ENCODE measurements around the gene ROBO4.

Gene ROBO4

GRCh38 chr11:124839128-124839971 lies 58.3 kb downstream of the ROBO4 start:
- DNase-seq = no peak

DNA sequence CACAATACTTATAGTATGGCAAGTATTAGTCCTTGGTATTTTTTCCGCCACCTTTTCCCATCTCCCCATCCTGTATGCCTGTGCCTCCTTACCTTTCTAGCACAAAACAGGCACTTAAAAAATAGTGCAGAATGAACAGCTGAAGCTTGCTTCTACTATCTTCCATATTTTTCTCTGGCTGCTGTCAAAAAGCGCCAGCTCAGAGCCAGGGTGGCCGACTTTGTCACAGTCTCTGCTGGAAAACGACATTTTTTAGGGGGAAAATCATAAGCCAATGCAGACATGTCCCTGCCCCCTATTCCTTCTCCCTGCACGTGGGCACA lies 58.9 kb downstream of the ROBO4 start:
- no peak for DNase-seq

GRCh38 chr11:124837491-124837856 lies 60.2 kb downstream of the ROBO4 start:
- DNase-seq = peak; percentile 64 to 85

DNA sequence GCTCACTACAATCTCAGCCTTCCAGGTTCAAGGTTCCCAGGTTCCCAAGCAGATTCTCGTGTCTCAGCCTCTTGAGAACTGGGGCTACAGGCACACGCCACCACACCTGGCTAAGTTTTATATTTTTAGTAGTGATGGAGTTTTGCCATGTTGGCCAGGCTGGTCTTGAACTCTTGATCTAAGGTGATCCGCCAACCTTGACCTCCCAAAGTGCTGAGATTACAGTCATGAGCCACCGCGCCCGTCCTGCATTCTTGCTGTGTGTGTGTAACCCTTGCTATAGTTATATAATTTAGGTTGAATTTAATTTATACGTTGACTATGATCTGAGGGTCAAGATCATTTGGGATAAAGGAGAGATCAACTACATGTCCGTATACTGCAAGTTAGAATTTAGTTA lies 61.7 kb downstream of the ROBO4 start:
- DNase-seq = no peak

- no peak for DNase-seq
Observed at GRCh38 chr11:124834526-124835180, 63.0 kb downstream of the ROBO4 start.
